HL-60/S4 (cell line): ENCODE measurements around the gene ANKS1B.

Experiments
- in situ Hi-C: fragments of 300-500 bp; cut with MboI; formaldehyde crosslinking; loops from 2 replicates; pipeline ENCODE4 v1.14.3; 2022; ENCODE audit warnings: low sequenced_read_pairs

ANKS1B gene

DNA sequence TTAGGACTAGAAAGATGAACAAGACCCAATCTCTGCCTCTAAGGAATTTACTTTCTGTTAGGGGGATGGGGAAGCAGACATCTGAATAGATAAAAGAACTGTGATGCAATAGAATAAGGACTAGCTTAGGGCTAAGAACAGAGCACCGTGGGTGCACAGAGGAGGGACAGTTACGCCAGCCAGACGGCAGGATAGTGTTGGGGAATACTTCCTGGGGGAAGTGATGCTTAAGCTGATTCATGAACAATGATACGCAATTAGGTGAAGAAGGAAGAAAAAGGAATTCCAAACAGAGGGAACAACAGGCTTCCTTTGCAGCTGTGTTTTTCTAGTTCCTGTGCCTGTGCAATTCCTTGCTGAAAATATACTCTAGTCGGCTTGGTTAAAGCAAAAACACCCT lies 838.6 kb downstream of the ANKS1B start:
- in situ Hi-C loops, result no loop called here

DNA sequence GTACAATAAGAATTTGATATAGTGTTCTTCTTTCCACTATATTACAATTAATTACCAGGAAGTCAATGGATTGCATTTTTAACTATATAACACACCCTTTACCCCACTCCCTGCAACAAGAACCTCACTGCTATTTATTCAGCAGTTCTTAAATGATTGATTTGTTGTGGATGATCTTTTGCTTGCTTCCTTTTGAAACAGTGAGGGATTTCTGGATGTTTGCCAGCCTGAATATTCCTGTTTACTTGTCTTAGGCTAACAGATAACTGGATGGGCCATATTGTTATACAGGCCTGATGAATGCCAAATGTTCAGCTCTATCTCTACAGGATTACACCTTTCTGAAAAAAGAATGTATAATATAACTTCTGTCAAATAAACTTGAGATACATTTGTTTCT lies 842.1 kb downstream of the ANKS1B start:
- in situ Hi-C loops, result no loop called here

DNA sequence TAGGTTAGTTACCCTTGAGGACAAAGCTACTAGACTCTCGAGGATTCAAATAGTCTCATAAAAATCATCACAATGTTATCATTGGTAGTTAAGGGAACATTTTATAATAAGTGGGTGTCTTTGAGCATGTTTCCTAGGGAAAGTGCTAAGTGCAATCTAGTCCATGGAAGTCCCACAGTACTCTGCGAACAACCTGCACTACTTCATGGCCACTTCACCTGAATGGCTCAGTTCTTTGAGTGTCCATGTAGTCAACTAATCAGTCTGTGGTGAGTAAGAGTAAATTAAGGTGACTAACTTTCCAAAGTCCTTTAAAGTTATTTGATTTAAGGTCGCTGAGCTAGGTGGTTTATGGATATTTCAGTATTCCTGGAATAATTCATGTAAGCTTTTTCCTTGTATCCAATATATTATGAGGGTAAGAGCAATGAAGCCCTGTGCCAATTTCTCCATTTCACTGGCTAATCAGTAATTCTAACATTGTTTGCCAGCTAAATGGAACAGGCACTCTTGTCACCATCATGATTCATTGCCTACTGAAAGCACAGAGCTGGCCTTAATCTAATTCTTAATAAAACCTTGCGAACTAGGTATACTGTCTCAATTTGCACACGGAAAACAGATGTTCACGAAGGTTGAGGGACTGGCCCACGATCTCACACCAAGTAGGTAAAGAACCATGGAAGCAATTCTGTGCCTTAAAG lies 844.6 kb downstream of the ANKS1B start:
- in situ Hi-C loops, result no loop called here

DNA sequence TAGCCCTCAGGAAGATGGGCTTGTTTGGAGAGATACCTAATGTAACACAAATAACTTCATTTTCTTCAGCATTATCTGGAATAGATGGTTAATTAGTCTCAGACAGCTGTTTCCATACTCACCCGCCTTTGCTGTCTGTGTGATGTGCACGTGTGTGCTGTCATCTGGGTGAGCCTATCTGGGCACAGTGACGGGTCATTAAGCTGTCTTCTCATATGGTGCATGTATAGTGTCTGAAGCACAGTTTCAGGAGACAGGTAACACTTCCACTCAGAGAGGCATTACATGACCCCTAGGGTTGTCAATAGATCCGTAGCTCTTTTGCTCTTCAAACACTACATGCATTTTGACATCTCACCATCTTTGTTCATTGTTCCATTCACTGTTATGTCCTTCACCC lies 846.3 kb downstream of the ANKS1B start:
- in situ Hi-C loops, result no loop called here

DNA sequence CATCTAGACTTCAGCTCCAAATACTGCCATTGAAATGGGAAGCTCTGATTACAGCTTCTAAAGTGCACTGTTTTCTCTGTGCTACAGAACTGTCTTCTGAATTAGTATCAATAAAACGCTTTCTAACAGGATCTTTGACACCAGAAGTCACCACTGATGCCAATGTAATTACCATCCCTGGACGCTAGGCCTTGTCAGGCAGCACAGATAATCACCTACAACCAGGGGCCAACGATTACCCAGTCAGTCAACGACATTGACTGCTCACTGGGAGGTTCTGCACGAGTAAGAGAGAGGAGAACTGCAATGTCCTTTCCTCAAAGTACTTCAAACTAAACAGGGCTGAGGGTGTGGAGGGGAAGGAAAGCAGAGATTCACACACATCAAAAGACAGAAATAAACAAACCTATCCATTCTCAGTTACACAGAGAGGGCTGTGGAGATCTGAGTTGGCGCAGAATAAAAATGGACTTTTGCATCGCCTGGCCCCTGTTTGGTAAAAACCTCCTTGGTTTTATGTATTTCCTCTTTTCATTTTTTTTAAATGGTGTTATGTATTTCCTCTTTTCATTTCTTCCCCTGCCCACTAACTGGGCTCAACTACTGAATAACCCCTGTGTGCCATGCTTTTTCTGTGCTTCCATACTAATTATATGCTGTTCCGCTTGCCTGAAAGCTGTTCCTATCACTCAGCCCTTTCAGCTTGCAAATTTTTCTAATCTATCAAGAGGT lies 847.4 kb downstream of the ANKS1B start:
- in situ Hi-C loops, result no loop called here

DNA sequence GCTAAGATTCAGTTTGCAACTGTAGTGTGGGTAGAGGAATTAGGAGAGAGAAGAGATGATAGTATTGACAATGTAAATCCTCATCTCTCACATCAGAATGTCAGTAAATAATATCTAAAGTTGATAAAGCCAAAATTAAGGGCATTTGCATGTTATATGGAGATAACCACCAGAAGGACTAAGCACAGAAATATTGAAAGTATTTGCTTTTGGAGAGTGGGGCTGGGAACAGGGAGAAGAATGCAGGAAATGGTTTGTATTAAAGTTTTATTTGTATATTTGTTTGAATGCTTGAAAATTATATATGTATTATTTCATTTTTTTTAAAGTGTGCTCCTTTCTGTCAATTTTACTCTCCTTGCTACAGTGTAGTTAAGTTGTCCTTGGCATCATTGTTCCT lies 848.2 kb downstream of the ANKS1B start:
- in situ Hi-C loops, result no loop called here

DNA sequence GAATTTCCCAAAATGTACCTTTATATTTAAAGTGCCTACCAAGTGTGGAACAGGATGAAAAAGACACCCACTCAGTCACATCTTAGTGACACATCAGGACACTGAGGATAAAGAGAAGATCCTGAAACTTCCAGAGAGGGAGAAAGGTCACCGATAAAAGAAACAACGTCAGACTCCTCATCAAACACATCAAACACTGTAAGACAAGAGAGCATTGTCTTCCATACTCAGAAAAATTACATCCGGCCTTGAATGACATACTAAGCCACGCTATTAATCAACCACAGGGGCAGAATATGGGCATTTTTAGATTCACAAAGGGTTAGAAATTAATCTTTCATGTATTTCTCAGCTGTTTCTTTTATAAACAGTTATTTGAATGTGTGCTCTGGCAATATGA lies 849.4 kb downstream of the ANKS1B start:
- in situ Hi-C loops, result no loop called here

DNA sequence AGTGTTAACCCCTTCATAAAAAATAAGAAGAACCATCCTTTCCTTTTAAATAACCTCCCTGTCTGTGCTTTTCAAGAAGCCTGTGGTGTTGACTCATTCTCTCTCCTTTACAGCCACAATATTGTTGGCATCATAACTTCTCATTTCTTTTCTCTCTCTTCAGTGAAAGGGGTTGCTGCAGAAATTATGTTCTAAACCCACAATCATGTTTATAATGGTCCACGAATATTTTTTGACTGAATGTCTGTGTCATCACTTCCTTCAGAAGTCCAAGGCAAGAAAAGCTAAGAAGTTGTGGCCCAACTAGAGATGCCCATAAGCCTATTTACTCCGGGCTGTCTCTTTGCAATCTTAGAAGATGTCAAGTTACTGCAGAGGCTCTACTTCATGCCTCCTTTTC lies 851.3 kb downstream of the ANKS1B start:
- in situ Hi-C loops, result no loop called here

DNA sequence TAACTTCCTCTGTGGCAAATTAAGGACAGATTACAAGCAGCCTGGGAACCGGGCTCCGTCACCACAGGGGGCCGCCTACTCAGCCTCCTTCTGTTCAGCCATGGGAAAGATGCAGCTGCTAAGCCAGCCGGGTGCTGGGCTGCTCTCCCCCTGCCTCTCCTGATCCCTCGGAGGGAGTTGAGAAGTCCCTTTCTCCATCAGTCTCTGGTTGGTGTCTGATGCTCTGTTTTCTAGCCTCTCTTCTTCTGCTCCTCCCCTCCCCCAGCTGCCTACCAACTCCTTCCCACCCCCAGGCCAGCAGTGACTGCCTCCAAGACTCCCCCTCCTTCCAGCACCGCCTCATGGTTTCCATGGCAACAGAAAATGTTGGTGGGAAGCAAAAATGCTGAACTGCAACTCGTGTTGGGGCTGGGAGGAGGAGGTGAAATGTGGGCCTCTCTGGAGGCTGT lies 853.0 kb downstream of the ANKS1B start:
- in situ Hi-C loops, result no loop called here

DNA sequence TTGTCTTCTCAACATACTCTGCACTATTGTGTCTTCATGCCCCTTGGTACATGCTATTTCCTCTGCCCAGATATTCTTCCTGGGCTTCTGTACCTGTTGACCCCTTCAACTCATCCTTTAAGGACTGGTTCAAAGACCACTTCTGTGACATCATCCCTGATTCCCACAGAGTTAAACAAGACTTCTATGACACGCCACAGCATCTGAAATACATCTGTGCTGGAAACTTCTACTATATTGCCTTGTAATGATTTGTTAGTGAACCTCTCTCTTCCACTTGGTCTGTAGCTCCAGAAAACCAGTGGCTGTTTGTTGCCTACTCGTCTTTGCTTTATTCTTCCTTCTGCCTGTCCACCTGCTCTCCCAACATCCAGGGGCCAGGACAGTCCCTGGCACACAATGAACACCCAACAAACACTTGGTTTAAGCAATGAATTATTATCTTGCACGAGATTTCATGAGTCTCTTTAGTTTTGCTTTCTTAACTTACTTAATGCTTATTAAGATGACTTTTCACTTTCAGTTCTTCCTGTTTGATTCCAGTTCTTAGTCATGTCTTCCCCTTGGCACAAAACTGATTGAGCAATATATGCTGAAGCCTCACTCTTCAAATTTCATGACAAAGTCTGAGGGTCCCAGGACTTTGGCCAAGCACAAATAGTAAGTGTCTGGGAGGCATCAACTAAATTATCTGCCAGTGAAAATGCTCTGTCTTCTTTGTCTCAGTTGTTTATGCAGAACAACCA lies 853.8 kb downstream of the ANKS1B start:
- in situ Hi-C loops, result no loop called here

DNA sequence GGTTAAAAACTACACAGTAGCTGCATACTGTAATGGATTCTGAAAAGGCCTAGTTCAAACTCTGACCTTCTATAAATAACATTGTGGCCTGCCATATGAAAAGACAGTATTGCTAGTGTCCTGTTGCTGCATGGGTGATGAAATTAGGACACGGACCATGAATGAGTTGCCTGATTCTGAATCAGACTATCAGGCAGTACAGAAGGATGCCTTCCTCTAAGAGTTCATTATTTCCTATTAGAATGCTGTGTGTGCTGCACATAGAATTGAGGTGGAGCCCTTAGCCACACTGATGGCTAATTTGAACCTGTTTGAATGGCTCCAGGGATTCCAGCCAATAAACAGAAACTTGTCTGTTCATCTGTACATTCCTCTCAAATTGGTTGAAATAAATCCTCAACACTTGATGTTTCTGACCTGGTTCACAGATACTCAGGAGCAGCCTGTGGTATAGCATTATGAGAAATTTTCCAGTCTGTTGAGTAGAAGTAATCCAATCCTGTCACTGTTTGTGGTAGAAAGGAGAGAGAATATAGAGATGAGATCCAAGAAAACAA lies 856.4 kb downstream of the ANKS1B start:
- in situ Hi-C loops, result no loop called here

DNA sequence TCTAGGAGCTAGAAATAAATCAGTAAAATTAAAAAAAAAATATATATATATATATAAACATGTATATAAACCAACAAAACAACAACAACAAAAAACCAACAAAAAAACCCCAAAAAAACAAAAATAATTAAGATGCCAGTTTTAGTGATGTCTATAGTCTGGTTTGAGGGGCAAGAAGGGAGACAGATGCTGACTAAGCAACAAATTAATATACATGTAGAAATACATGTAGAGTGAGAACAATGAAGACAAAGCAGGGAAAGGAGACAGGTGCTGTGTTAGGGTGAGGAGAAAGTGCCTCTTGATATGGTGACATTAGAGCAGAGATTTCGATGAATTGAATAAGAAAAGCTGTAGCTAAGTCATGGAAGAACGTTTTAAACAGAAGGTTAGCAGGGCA lies 861.8 kb downstream of the ANKS1B start:
- in situ Hi-C loops, result no loop called here

DNA sequence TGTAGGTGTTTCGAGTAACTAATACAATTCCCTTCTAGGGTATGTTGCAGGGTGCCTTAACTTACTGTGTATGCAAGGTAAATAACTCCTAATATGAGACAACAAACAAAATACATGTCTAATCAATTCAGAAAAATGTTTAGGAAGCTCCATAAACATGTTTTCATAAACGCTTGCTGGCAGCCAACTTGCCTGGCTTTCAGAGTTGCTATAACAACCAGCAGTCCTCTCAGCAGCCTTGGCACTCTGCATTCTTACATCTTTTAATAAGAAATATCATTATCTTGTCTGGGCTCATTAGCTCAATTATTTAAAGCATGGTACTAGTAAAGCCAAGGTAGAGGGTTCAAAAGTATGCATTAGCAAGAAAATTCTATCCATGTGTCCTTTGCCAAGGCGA lies 862.2 kb downstream of the ANKS1B start:
- in situ Hi-C loops, result no loop called here

DNA sequence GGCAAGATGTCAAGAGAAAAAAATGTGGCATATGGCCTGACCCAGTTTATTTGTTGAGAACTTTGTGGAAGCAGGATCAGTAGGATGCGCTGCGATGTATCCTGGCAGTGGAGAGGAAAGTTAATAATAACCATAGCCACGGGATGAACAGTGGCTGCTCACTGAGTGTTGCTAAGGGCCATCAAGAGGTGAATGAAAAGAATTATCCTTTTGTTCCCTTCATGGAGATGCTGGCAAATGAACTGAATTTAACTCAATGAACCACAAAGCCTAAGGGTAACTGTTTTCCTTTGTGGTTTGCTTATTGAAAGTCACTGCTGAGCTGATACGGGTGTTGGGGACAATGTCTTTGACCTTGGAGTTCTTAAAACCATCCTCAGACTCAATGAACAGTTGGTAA lies 863.2 kb downstream of the ANKS1B start:
- in situ Hi-C loops, result no loop called here

DNA sequence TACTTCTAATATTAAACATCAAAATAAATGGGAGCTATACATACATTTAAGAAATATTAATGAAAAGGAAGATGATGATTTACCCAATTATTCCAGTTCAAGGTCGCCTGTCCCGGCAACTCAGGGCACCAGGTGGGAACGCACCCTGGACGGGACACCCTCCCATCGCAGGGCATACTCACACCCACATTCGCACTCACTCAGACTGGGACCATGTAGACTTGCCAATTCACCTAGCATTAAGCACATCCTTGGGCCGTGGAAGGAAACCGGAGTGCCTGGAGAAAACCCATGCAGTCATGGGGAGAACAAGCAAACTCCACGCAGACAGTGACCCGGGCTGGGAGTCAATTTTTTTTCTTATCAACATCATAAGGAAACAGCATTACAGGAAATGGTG lies 864.8 kb downstream of the ANKS1B start:
- in situ Hi-C loops, result no loop called here

DNA sequence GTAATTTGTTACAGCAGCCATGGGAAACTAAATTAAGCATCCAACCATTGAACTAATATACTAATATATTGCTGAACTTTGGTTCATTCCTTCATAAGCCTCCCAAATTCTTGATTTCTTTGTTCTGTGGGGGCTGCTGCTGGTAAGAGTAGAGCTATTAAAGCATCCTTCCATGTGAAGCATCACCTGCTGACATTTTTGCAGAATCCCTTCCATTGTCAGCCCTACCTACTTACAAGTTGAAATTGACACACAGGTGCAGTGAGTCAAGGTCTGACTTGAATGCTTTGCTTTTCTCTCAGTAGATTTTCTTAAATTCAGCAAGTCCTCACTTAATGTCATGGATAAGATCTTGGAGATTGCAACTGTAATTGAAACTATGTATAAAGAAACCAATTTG lies 865.3 kb downstream of the ANKS1B start:
- in situ Hi-C loops, result no loop called here

DNA sequence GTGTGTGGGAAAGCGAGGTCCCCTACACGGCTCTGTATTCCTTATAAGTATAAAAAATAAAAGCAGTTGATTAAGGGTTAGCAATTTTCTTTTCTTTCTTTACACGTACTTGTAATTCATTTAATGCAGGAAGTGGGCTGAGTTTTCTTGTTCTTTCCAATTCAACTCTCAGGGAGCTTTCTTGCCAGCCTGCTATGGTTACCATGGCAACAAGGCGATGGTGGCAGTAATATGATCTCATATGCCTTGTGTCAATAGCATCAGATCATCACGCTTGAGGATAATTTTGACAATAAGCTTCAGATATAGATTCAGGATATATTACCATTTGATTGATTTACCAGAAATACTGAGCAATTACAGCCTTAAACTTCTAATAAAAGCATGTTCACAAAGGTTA lies 873.1 kb downstream of the ANKS1B start:
- in situ Hi-C loops, result no loop called here

DNA sequence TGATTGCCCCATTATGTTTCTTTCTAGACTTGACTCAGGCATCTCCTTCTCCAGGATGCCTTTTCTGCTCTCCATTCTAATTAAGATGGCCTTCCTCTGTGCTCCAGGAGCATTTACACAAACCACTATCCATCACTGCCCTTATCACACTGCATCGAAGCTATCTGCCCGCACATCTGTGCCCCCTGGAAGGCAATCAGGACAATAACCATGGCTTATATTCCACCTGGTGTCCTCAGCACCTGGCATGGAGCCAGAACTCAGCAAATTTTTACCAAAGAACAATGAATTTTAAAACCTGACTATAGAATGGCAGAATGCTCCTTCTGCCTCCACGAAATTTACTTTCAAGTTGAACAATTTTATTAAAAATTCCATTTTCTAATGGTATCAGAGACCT lies 873.9 kb downstream of the ANKS1B start:
- in situ Hi-C loops, result no loop called here

DNA sequence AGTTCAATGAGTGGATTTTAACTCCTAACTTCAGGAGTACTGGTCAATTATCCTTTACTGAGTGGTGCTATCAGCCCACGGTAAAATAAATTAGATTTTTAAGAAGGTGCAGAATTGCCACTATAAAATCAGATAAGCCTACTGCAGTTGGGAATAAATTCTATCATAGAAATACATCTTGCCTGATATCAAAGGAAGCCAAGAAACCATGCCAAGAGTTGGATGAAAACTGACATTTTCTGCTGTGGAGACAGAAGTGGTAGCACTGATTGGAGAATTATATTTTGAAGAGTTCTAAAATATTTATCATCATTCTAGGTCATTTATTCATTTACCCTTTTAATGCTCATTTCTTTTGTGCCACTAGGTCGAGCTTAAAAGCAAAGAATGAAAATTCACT lies 874.5 kb downstream of the ANKS1B start:
- in situ Hi-C loops, result no loop called here

DNA sequence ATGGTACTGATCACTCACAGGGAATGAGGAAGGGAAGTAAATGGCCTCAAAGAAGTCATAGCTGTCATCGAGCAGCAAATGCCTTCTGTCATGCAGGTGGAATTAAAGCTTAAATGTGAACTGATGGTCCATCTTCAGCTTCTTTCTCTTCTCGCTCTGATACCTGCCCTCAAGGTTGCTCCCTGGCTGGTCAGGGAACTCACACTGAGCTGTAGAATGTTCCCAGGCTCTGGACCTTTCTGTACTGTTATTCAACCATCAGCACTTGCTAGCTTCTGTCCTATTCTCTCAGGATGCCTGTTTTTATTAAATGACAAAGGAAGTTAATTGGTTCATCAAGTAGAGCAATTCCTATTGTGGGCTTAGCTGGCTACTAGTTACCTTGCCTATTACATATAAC lies 875.8 kb downstream of the ANKS1B start:
- in situ Hi-C loops, result no loop called here

DNA sequence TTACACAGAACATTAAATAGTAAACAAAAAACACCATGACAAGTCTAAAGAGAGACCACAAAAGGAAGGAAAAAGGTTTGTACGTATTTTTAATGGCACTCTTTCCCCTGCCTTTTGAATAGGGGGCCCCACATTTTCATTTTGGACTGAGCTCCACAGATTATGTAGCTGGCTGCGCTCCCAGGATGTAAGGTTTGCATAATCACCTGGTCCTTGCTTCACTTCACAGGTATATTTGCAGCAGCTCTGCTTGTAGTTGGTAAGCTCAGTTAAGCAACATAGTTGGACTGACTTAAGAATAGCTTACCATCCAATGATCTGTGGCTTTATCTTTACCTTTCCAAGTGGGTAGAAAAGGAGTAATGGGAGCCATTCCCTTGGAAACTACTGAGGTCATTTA lies 885.0 kb downstream of the ANKS1B start:
- in situ Hi-C loops, result no loop called here

DNA sequence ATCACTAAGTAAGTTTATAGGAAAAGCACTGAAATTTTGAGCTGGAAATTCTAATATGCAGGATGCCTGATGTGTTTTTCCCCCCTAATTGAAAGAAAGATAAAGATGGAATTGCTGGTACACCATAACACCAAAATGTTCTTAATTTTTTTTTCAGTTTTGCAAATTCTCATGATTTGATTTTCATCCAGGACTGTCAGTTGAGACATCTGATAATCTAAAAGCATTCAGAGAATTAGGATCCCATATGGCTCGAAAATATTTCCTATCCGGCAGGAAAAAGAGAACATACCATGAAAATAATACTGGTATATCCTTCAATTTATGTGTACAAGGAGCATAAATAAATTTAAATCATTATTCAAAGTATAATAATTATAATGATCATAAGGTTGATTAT lies 887.6 kb downstream of the ANKS1B start:
- in situ Hi-C loops, result no loop called here
